ENCODE measurements around the gene SLC9A3.

DNA sequence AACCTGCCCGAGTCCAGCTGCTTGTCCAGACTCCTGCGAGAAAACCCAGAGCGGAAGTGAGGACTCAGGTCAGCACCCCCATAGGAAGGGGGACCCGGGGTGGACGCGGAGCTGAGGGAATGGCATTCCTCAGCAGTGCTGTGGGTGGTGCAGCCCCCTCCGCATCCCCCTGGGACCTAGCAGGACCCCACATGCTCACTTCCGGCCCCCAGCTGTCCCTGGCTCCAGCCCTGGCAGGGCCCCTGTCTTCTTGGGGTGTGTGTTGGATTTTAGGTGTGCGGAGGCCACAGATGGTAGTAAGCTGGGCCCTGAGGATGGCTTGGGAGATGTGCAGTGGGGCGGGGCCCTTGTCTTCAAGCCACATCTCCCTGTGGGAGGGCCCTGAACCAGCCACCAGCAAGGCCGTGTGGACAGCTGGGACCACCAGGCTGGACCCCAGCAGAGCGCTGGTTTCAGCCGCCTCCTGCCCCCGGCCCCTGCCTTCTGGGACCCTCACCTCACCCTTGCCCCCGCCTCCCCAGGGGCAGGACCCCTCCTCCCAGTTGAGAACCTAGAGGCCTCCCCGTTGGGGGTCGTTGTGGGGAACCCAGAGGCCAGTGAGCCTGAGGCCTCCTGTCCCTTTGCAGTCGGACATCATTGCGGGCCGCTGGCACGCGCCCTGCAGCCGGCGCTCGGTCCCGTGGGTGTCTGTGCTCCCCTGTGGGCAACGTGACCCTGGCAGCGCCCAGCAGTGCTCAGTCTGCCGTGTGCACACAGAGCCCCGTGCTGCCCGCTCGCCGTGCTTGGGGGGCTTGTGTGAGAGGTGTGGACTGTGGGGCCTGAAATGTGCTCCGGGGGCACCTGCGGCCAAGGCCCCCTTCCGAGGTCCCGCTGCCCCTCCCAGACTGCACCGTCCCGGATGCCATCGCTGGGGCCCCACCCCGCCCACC is 10.8 kb upstream of the SLC9A3 start:
- TF ChIP-seq, protein P1, sequence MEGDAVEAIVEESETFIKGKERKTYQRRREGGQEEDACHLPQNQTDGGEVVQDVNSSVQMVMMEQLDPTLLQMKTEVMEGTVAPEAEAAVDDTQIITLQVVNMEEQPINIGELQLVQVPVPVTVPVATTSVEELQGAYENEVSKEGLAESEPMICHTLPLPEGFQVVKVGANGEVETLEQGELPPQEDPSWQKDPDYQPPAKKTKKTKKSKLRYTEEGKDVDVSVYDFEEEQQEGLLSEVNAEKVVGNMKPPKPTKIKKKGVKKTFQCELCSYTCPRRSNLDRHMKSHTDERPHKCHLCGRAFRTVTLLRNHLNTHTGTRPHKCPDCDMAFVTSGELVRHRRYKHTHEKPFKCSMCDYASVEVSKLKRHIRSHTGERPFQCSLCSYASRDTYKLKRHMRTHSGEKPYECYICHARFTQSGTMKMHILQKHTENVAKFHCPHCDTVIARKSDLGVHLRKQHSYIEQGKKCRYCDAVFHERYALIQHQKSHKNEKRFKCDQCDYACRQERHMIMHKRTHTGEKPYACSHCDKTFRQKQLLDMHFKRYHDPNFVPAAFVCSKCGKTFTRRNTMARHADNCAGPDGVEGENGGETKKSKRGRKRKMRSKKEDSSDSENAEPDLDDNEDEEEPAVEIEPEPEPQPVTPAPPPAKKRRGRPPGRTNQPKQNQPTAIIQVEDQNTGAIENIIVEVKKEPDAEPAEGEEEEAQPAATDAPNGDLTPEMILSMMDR (IDR thresholded peaks at IDR 0.05) = no peak
- TF ChIP-seq PBX3 (IDR thresholded peaks at IDR 0.05) = no peak
- TF ChIP-seq CHD2 (IDR thresholded peaks at IDR 0.05; ENCODE audit: low read length, partially characterized antibody) = no peak
- no peak for TF ChIP-seq POLR2AphosphoS5 (IDR thresholded peaks at IDR 0.05; ENCODE audit: low read depth, low read length)
